Loucy (cell line): Measurements from ENCODE around the gene FLT1.

Source experiments
- H2AFZ ChIP-seq: fragments of 200-600 bp; sonication (generic); 2 replicates; pipeline ENCODE4 v1.6.0; 2016; ENCODE audit warnings: antibody characterized with exemption, mild to moderate bottlenecking, low read length, moderate library complexity
- H3F3A ChIP-seq: fragments of 200-600 bp; 2 replicates; pipeline ENCODE4 v1.6.0; 2016; ENCODE audit warnings: antibody characterized with exemption, low read depth, mild to moderate bottlenecking
- H3K27me3 ChIP-seq: fragments of 200-600 bp; sonication (generic); 2 replicates; pipeline ENCODE4 v1.6.1; 2014; ENCODE audit warnings: low read length, mild to moderate bottlenecking; ENCODE audit not compliant: insufficient read depth, poor library complexity, severe bottlenecking
- H3K36me3 ChIP-seq: fragments of 200-600 bp; sonication (generic); 2 replicates; pipeline ENCODE4 v1.6.1; 2016; ENCODE audit warnings: low read length; ENCODE audit not compliant: insufficient read depth
- H3K4me1 ChIP-seq: fragments of 200-600 bp; sonication (generic); 2 replicates; pipeline ENCODE4 v1.5.1; 2014; ENCODE audit warnings: low read length, mild to moderate bottlenecking; ENCODE audit not compliant: insufficient read depth, poor library complexity, severe bottlenecking
- H3K4me2 ChIP-seq: fragments of 200-600 bp; sonication (generic); 2 replicates; pipeline ENCODE4 v1.6.0; 2014; ENCODE audit warnings: antibody characterized with exemption, low read length, low read depth, mild to moderate bottlenecking; ENCODE audit not compliant: poor library complexity, severe bottlenecking
- H3K4me3 ChIP-seq: fragments of 200-600 bp; sonication (generic); 2 replicates; pipeline ENCODE4 v1.5.1; 2014; ENCODE audit warnings: low read length, mild to moderate bottlenecking, mixed read lengths; ENCODE audit not compliant: poor library complexity, severe bottlenecking
- H3K79me2 ChIP-seq: fragments of 200-600 bp; sonication (generic); 2 replicates; pipeline ENCODE4 v1.6.1; 2014; ENCODE audit warnings: low read length; ENCODE audit not compliant: insufficient read depth
- H3K9ac ChIP-seq: fragments of 200-600 bp; sonication (generic); 2 replicates; pipeline ENCODE4 v1.6.0; 2014; ENCODE audit warnings: mild to moderate bottlenecking, low read depth, low read length, moderate library complexity; ENCODE audit not compliant: poor library complexity, severe bottlenecking
- H3K9me2 ChIP-seq: fragments of 200-600 bp; sonication (generic); replicated peaks from 2 replicates; pipeline ENCODE4 v1.6.1; 2016; ENCODE audit warnings: low read depth, low read length, mixed read lengths
- H3K9me3 ChIP-seq: fragments of 200-600 bp; sonication (generic); 2 replicates; pipeline ENCODE4 v1.6.1; 2014; ENCODE audit warnings: mild to moderate bottlenecking, antibody characterized with exemption, low read length, low read depth; ENCODE audit not compliant: insufficient read depth
- H4K20me1 ChIP-seq: fragments of 200-600 bp; sonication (generic); 2 replicates; pipeline ENCODE4 v1.6.0; 2014; ENCODE audit warnings: antibody characterized with exemption, low read length, mild to moderate bottlenecking; ENCODE audit not compliant: insufficient read depth, poor library complexity, severe bottlenecking
- CTCF ChIP-seq: fragments of 200-600 bp; sonication (generic); conservative IDR thresholded peaks from 2 replicates; pipeline ENCODE4 v1.5.1; 2014; ENCODE audit warnings: mild to moderate bottlenecking, antibody characterized with exemption, low read length
- EZH2phosphoT487 ChIP-seq: fragments of 200-600 bp; IDR thresholded peaks from 2 replicates; pipeline ENCODE4 v1.6.1; 2018; ENCODE audit warnings: antibody characterized with exemption, mild to moderate bottlenecking, moderate library complexity, borderline replicate concordance

The FLT1 gene

GRCh38 chr13:28425793-28426192 is 69.1 kb downstream of the FLT1 start:
- Histone ChIP-seq H3K9me3 (no peaks in the 10 kb centered on the region), H3K9ac (no peak overlapping the region), H3K36me3 (peaks cover 82% of the 10 kb centered on the region), H3K4me3 (no peak overlapping the region), H2AFZ (no peak overlapping the region), H3K4me2 (no peak overlapping the region), H4K20me1 (no peaks in the 10 kb centered on the region), H3K27me3 (no peaks in the 10 kb centered on the region), H3F3A (no peaks in the 10 kb centered on the region), H3K4me1 (peaks cover 37% of the 10 kb centered on the region), H3K79me2 (peaks cover 20% of the 10 kb centered on the region), H3K9me2 (no peaks in the 10 kb centered on the region)
- no peak for TF ChIP-seq EZH2phosphoT487
- TF ChIP-seq CTCF = no peak

GRCh38 chr13:28424541-28424940 is 70.4 kb downstream of the FLT1 start:
- Histone ChIP-seq H3K36me3 (peaks cover 81% of the 10 kb centered on the region), H3K4me2 (no peak overlapping the region), H2AFZ (no peak overlapping the region), H3K9ac (no peak overlapping the region), H3K9me3 (no peaks in the 10 kb centered on the region), H3K79me2 (peaks cover 32% of the 10 kb centered on the region), H3F3A (no peaks in the 10 kb centered on the region), H4K20me1 (no peaks in the 10 kb centered on the region), H3K27me3 (no peaks in the 10 kb centered on the region), H3K9me2 (no peaks in the 10 kb centered on the region), H3K4me3 (no peak overlapping the region), H3K4me1 (peaks cover 48% of the 10 kb centered on the region)
- TF ChIP-seq EZH2phosphoT487 (no peak), CTCF (no peak)

GRCh38 chr13:28423010-28423409 is 71.9 kb downstream of the FLT1 start:
- H4K20me1 ChIP-seq = no peaks in the 10 kb centered on the region
- H3K4me2 ChIP-seq = peak overlapping the region; percentile 89
- H2AFZ ChIP-seq = no peak overlapping the region

More at GRCh38 chr13:28423010-28423409, 71.9 kb downstream of the FLT1 start:
- no peaks in the 10 kb centered on the region for H3K9me3 ChIP-seq
- peak overlapping the region; percentile 79 for H3K9ac ChIP-seq
- peak overlapping the region; percentile 71 for H3K4me3 ChIP-seq
- no peaks in the 10 kb centered on the region for H3F3A ChIP-seq
- no peaks in the 10 kb centered on the region for H3K9me2 ChIP-seq
- no peaks in the 10 kb centered on the region for H3K27me3 ChIP-seq
- no peak for TF ChIP-seq CTCF
- TF ChIP-seq EZH2phosphoT487 = no peak
- peaks cover 48% of the 10 kb centered on the region for H3K4me1 ChIP-seq
- peaks cover 45% of the 10 kb centered on the region for H3K79me2 ChIP-seq
- peaks cover 70% of the 10 kb centered on the region for H3K36me3 ChIP-seq
